Measurements from ENCODE around the gene F2.

F2 gene

DNA sequence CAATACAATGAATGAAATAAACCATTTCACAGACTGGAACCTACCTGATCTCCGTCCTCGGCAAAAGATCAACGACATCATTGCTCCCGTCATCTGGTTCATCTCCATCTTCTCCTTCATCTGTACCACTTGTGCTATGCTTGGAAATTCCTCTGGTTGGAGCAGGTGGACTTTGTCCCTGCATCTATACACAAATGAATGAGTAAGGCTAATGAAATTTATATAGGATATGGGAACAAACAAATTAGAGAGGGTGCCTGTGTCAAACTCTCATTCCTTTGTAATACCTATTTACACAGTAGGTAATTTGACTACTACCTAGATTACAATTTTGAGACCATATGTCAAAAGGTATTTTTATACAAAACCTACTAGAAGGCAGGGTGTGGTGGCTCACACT is 59.4 kb downstream of the F2 start:
- no peaks in the 10 kb centered on the region for H3K27me3 Mint-ChIP-seq
- H3K36me3 Mint-ChIP-seq = peaks cover 64% of the 10 kb centered on the region

More for the DNA sequence above, 59.4 kb downstream of the F2 start:
- Mint-ChIP-seq H3K4me3 (no peak overlapping the region), H3K4me1 (no peaks in the 10 kb centered on the region), H3K27ac (no peak overlapping the region), H3K9me3 (no peaks in the 10 kb centered on the region)
- no peak for ATAC-seq
